Forelimb muscle (tissue), 1 donor: ENCODE results near the gene PLEKHH3. TPM values are rescaled to one million over a fixed set of nuclear protein-coding genes. Genes with fewer than 3 reads are reported as not detected.
"Not testable (repeated sequence)": the region's sequence is repeated elsewhere in the genome, so short reads cannot be mapped to it uniquely, and the experiment has no call there.

Experiments used
- DNase-seq: peaks from one replicate; pipeline ENCODE4 v3.0.0-alpha.2; 2013; ENCODE audit warnings: low read depth
- polyA plus RNA-seq: library from polyadenylated mRNA; unstranded; fragments of 120-200 nt; gene quantifications from one replicate; pipeline ENCODE4 v1.2.1, GENCODE V29; 2013; ENCODE audit not compliant: insufficient read length

The PLEKHH3 gene
- polyA plus RNA-seq, 1 donor, result 49.6 TPM

GRCh38 chr17:42639525-42640113, 37.2 kb downstream of the PLEKHH3 start:
- DNase-seq, result no peak

GRCh38 chr17:42632949-42633444, 43.8 kb downstream of the PLEKHH3 start:
- no peak for DNase-seq

- no peak for DNase-seq
Observed at GRCh38 chr17:42629411-42630009, 47.3 kb downstream of the PLEKHH3 start.

GRCh38 chr17:42627032-42627764, 49.6 kb downstream of the PLEKHH3 start:
- DNase-seq, result not testable (repeated sequence)

GRCh38 chr17:42623732-42624596, 52.8 kb downstream of the PLEKHH3 start:
- no peak for DNase-seq

GRCh38 chr17:42623271-42623670, 53.5 kb downstream of the PLEKHH3 start:
- no peak for DNase-seq

GRCh38 chr17:42621987-42622386, 54.8 kb downstream of the PLEKHH3 start:
- DNase-seq, result not testable (repeated sequence)

- DNase-seq, result no peak
Observed at GRCh38 chr17:42618442-42619150, 58.2 kb downstream of the PLEKHH3 start.

- DNase-seq, result no peak
Observed at GRCh38 chr17:42617956-42618431, 58.8 kb downstream of the PLEKHH3 start.

Other genes with a start within 250 kb of the PLEKHH3 start
- gene ATP6V0A1, start 218.1 kb downstream of the PLEKHH3 start, polyA plus RNA-seq, result 27.6 TPM
- 18.7 TPM for gene NAGLU, start 140.8 kb downstream of the PLEKHH3 start, polyA plus RNA-seq
- 2.9 TPM for gene HSD17B1, start 124.1 kb downstream of the PLEKHH3 start, polyA plus RNA-seq
- gene COASY, start 114.8 kb downstream of the PLEKHH3 start, polyA plus RNA-seq, result 23.1 TPM
- gene MLX, start 109.9 kb downstream of the PLEKHH3 start, polyA plus RNA-seq, result 38.2 TPM
- gene PSMC3IP, start 99.3 kb downstream of the PLEKHH3 start, polyA plus RNA-seq, result 9.3 TPM
- 34.0 TPM for gene RETREG3, start 67.6 kb downstream of the PLEKHH3 start, polyA plus RNA-seq
- gene TUBG1, start 67.3 kb downstream of the PLEKHH3 start, polyA plus RNA-seq, result 33.7 TPM
- 14.7 TPM for gene TUBG2, start 17.7 kb downstream of the PLEKHH3 start, polyA plus RNA-seq
- gene CCR10, start 4.8 kb upstream of the PLEKHH3 start, polyA plus RNA-seq, result 1.9 TPM
- 9.4 TPM for gene CNTNAP1, start 5.5 kb upstream of the PLEKHH3 start, polyA plus RNA-seq
- 22.6 TPM for gene EZH1, start 68.0 kb upstream of the PLEKHH3 start, polyA plus RNA-seq
- 64.1 TPM for gene RAMP2, start 84.2 kb upstream of the PLEKHH3 start, polyA plus RNA-seq
- gene VPS25, start 96.5 kb upstream of the PLEKHH3 start, polyA plus RNA-seq, result 27.7 TPM
- gene WNK4, start 103.6 kb upstream of the PLEKHH3 start, polyA plus RNA-seq, result 0.43 TPM
- 50.6 TPM for gene COA3, start 121.7 kb upstream of the PLEKHH3 start, polyA plus RNA-seq
- gene CNTD1, start 121.9 kb upstream of the PLEKHH3 start, polyA plus RNA-seq, result 0.70 TPM
- gene BECN1, start 147.3 kb upstream of the PLEKHH3 start, polyA plus RNA-seq, result 41.7 TPM
- gene PSME3, start 156.4 kb upstream of the PLEKHH3 start, polyA plus RNA-seq, result 45.7 TPM
- 1.0 TPM for gene AOC2, start 167.6 kb upstream of the PLEKHH3 start, polyA plus RNA-seq
- 13.3 TPM for gene AOC3, start 174.2 kb upstream of the PLEKHH3 start, polyA plus RNA-seq
- not detected for gene G6PC1, start 223.8 kb upstream of the PLEKHH3 start, polyA plus RNA-seq